ENCODE results near the gene CUL9.

The CUL9 gene

DNA sequence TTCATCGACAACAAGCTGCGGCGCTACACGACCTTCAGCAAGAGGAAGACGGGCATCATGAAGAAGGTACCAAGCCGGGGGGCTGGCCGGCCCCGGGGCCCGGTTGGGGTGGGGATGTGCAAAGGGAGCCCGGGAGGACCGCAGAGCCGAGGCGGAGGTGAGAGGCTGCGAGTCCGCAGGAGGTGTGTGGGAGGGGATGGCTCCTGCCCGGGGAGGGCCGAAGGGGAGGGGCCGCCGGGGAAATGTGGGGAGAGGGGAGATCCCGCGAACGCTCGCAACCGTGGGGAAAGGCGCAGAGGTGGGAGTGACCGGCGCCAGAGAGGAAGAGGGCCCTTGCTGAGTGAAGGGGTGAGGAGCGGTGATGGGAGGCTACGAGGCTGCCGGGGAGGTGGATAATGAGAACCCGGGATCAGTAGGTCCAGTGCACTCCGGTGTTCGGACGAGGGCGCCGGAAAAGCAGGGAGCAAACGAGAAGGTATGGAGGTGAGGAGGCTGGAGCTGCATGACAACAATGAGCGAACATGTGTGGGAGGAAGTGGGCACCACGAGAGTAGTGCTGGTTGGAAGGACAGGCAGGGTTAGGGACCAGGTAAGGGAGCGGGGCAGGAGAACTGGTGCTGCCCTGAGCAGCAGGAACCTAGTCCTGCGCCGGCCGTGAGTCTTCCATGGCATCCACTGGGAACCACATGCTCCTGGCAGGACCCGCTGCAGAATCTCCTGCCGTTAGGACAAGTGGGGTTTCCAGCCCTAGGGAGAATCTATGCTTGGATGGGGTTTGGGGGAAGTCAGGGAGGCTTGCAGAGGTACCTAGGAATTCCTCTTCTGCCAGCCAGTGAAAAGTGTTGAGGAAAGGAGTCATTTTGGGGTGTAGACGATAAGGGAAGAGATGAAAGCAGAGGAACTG lies 9.6 kb upstream of the CUL9 start:
- peak in 2 of 3 experiments; percentile 17 to 36 for DNase-seq (ENCODE audit: low read depth in 2 of 3, low spot score in 2 of 3)

DNA sequence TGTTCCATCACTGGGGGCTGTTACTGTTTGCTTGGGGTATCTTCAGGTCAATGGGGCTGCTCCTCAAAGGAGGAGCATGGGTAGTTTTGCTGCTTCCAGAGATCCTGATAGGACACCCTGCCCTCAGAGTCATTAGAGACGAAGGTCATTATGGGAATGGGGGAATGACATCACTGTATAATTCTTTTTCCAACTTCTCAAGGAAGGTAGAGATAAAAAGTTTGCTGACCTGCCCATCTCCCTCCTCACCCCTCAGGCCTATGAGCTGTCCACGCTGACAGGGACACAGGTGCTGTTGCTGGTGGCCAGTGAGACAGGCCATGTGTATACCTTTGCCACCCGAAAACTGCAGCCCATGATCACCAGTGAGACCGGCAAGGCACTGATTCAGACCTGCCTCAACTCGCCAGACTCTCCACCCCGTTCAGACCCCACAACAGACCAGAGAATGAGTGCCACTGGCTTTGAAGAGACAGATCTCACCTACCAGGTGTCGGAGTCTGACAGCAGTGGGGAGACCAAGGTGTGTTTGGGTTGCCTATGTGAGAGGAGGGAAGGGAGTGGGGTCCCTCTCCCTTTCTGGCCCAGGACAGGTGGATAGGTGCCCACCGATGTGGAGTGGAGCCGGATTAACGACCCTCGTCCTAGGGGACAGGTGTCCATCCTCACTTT lies 8.3 kb upstream of the CUL9 start:
- DNase-seq (ENCODE audit: low read depth in 2 of 3, low spot score in 2 of 3), result no peak

DNA sequence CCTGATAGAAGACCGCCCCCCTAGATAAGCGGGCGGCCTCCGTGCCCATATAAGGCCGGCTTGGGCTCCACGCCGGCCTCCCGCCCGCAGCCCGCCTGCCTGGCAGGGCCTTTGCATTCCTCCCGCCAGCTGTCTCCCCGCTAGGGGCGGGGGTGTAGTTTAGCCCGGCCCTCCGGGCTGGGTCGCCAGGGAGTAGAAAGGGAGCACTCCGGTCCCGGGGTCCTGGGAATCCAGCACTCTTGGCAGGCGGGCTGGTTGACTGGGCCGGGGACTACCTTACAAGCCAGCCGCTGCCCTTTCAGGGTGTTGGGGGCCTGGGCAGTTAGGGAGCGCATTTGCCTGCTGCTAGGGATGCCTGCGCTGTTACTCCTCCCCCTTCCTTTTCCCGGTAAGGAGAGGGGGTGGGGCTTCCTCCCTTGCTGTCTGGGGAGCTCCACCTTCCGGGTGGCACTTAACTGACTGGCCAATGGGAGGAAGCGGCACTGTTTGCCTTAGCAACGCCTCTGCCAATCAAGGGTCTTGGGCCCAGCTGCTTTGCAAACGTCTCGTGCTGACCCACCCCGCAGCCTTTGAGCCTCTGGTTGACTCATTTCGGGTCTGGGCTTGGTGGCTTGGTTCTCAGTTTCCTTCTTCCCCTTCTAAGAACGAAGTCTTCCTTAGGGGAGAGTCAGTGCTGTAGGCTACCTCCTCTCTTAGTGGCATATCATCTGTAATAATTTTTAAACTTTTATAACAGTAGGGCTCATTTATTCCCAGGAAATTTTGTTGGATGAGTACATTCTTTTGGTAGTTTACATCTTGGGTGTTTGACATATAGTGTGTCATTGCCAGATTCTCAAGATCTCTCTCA lies 7.5 kb upstream of the CUL9 start:
- peak; percentile 70 to 92 (median 80) for DNase-seq (ENCODE audit: low read depth in 2 of 3, low spot score in 2 of 3)

DNA sequence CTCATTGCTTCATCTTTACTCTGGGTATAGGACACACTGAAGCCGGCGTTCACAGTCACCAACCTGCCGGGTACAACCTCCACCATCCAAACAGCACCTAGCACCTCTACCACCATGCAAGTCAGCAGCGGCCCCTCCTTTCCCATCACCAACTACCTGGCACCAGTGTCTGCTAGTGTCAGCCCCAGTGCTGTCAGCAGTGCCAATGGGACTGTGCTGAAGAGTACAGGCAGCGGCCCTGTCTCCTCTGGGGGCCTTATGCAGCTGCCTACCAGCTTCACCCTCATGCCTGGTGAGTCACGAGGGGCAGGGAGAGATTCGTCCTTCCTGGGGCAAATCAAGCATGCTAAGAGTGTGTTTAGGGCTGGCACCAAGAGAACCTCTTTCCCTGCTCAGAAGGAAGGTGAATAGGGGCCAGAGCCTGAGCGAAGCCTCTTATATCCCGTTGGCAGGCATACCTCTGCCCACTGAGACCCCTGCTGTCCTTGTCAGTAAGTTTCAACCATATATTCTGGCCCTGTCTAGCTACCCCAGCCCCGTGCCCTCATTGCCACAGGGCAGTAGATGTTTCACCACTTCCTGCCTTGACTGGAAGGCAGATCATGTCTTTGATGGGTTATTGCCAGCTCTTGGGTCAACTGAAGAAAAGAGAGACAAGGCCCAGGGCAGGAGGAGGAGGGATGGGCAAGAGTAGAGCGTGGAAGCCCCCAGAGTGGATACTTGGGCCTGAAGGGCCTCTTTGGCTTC lies 6.1 kb upstream of the CUL9 start:
- no peak for DNase-seq (ENCODE audit: low read depth in 2 of 3, low spot score in 2 of 3)

DNA sequence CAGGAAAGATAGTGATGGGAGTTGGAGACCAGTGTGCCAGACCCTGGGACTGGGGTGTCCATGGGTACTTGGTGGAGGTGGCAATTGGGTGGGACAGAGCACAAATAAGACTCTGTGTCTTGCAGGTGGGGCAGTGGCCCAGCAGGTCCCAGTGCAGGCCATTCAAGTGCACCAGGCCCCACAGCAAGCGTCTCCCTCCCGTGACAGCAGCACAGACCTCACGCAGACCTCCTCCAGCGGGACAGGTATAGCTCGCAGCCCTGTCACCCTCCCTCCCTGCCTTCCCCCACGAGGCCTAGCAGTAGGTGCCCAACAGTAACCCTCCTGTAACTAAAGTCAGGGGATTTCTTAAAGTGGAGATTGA lies 5.6 kb upstream of the CUL9 start:
- DNase-seq (ENCODE audit: low read depth in 2 of 3, low spot score in 2 of 3), result no peak

DNA sequence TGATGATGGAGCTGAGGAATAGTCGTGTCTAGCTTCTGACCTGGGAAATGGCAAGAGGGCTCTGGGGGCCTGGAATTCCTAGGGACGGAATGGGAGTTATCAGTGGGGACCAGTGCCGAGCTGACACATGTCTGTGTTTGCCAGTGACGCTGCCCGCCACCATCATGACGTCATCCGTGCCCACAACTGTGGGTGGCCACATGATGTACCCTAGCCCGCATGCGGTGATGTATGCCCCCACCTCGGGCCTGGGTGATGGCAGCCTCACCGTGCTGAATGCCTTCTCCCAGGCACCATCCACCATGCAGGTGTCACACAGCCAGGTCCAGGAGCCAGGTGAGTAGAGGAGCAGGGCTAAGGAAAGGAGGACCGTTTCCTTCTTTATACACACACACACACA lies 3.8 kb upstream of the CUL9 start:
- no peak for DNase-seq (ENCODE audit: low read depth in 2 of 3, low spot score in 2 of 3)

DNA sequence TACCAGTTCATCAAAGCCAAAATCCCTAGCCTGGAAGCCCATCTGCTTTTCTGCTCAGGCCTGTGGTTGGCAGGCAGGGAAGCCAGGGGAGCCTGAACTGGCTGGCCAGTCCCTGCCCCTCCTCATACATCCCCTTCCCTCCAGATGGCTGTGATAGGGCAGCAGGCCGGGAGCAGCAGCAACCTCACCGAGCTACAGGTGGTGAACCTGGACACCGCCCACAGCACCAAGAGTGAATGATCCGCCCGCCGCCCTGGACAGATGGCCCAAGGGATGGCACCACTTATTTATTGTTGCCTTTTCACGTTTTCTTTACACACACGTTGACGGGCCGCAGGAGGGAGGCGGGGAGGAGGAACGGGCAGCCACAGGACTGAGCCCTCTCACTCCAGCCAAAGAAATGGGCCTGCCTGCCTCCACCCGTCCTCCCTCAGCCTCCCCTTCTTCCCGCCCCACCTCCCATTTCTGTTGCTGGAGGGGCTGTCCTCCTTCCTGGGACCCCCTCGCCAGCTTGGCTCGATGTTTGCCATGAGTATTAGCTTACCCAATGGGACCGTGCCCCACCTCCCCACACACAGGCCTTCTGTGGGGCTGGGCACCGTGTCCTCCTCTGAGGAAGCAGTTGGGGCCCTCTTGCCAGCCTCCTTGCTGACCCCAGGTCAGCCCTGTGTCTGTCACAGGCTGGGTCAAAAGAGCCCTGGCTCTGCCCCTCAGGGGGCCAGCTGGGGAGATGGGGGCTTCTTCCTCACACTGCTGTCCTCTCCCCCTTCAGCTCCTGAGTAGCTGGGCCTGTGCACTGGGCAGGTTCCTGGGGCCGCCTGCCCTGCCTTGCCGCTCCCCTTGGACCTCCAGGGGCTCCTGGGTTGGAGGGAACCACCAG lies 2.8 kb upstream of the CUL9 start:
- no peak for DNase-seq (ENCODE audit: low read depth in 2 of 3, low spot score in 2 of 3)

DNA sequence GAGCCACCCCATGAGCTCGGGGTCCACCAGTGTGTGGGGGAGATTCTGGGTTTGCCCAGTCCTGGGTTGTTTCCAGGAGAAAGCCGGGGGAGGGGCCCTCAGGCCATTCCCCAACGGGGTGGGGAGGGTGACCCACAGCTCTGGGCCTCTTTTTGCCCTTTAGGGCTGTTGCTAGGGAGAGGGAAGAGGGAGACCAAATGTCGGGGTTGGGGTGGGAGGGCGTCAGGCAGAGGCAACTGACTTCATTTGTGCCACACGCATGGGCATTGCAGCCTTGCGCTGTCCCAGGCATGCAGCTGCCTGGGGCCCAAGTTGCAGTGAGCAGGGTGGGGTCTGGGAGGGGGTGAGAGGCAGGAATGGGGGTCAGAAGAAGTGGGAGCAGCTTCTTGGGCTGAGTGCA lies 1.9 kb upstream of the CUL9 start:
- DNase-seq (ENCODE audit: low read depth in 2 of 3, low spot score in 2 of 3), result no peak

DNA sequence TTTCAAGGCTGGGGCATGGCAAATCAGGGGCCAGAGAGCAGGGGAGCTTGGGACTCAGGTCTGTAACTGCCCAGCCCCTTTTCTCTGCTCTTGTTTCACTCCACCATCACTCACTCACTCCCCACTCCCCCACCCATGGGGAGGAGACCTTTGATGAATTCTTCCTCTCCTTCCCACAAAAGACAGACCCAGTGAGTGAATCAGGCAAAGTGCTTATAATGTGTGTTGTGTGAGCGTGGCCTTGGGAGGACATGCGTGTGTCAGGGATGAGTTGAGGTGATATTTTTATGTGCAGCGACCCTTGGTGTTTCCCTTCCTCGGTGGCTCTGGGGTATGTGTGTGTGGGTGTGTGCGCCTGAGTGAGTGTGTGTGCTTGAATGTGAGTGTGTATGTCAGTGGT lies 1.0 kb upstream of the CUL9 start:
- DNase-seq (ENCODE audit: low read depth in 2 of 3, low spot score in 2 of 3), result no peak

DNA sequence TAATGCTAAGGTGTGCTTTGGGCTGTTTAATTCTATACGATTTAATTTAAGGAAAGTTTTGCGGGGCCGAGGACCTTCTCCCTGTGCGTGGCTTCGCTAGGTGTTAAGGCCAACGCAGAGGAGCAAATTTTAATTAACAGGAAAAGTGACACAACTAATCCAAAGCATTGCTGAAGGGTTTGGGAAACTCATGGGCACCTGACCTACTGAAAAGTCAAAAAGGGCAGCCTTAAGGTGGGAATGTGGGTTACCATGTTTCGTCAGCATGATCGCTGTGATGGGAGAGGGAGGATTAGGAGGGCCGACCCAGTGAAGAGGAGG lies 415 bp upstream of the CUL9 start:
- DNase-seq (ENCODE audit: low read depth in 2 of 3, low spot score in 2 of 3), result no peak

DNA sequence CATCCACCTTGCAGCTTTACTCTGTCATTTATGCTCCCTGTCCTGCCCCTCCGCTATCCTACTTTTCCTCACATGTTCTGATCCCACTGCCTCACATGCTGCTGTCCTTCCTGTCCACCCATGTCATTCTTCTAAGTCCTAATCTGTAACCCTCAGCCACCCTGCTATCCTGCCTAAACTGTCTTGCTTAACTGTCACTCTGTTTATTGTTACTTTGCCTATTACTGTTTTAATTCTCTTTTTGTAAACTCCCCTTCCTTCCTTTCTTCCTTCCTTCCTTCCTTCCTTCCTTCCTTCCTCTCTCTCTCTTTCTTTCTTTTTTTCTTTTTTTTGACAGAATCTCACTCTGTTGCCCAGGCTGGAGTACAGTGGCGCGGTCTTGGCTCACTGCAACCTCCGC lies 1.4 kb downstream of the CUL9 start:
- no peak for DNase-seq (ENCODE audit: low read depth in 2 of 3, low spot score in 2 of 3)

DNA sequence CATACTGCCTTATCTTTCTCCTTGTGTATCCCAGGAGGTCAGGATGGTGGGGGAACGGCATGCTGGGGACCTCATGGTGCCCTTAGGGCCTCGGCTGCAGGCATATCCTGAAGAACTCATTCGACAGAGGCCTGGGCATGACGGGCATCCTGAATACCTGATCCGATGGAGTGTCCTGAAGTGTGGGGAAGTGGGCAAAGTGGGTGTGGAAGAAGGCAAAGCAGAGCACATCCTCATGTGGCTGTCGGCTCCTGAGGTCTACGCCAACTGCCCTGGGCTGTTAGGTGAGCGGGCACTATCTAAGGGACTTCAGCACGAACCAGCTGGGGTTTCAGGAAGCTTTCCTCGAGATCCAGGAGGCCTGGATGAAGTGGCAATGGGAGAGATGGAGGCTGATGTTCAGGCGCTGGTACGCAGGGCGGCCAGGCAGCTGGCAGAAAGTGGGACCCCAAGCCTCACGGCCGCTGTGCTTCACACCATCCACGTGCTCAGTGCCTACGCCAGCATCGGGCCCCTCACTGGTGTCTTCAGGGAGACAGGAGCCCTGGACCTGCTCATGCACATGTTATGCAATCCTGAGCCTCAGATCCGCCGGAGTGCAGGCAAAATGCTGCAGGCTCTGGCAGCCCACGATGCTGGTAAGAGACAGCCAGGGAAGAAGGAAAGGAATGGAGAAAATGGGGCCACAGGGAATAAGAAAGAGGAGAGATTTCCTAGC lies 2.4 kb downstream of the CUL9 start:
- no peak for DNase-seq (ENCODE audit: low read depth in 2 of 3, low spot score in 2 of 3)

DNA sequence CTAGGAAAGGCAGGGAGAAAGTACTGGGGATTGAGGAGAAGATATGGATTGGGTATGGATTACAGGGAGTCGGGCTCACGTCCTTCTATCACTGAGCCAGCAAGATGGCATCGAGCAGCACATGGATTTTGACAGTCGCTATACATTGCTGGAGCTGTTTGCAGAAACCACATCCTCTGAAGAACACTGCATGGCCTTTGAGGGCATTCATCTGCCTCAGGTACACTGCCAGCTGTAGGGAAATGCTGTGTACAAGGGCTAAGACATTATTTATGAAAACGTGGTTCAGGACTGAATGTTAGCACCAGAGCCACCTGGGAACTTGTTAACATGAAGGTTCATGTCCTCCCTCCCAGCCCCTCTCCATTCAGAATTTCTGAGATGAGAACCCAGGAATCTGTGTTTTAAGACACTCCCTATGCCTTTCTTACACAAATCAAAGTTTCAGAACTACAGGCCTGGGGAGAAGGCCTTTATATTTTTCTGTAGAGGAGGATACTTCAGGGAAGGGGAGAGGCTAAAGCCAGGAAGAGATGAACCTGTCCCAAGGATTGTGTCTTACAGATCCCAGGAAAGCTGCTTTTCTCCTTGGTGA lies 3.5 kb downstream of the CUL9 start:
- DNase-seq (ENCODE audit: low read depth in 2 of 3, low spot score in 2 of 3), result no peak

DNA sequence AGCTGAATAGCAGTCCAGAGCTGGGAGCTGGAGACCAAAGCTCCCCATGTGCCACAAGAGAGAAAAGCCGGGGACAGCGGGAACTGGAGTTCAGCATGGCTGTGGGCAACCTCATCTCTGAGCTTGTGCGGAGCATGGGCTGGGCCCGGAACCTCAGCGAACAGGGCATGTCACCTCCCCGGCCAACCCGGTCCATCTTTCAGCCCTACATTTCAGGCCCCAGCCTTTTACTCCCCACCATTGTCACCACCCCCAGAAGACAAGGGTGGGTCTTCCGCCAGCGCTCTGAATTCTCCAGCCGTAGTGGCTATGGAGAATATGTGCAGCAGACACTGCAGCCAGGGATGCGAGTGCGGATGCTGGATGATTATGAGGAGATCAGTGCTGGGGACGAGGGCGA lies 4.0 kb downstream of the CUL9 start:
- no peak for DNase-seq (ENCODE audit: low read depth in 2 of 3, low spot score in 2 of 3)

DNA sequence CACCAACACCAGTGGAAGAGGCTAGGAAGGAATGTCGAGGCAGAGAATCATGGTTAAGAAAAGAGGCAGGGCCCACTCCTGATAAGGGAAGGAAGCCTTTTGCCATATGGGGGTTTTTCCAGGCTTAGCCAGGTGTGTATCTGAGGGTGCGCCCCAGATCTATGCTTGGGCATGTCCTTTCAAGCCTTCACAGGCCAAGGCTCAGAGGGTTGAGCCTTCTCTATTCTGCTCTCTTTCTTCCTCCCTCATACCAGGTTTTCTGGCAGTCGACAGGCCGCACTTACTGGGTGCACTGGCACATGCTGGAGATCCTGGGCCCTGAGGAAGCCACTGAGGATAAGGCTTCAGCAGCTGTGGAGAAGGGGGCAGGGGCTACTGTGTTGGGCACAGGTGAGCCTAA lies 4.7 kb downstream of the CUL9 start:
- no peak for DNase-seq (ENCODE audit: low read depth in 2 of 3, low spot score in 2 of 3)

DNA sequence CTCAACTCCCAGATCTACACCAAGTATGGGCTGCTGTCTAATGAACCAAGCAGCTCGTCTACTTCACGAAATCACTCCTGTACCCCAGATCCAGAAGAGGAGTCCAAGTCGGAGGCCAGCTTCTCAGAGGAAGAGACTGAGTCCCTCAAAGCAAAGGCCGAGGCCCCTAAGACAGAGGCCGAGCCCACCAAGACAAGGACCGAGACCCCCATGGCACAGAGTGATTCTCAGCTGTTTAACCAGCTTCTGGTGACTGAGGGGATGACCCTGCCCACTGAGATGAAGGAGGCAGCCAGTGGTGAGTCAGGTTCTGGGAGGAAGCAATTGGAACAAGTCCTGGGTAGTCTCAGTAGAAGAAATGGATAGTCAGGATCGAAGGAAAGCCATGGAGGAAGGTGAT lies 5.8 kb downstream of the CUL9 start:
- no peak for DNase-seq (ENCODE audit: low read depth in 2 of 3, low spot score in 2 of 3)

DNA sequence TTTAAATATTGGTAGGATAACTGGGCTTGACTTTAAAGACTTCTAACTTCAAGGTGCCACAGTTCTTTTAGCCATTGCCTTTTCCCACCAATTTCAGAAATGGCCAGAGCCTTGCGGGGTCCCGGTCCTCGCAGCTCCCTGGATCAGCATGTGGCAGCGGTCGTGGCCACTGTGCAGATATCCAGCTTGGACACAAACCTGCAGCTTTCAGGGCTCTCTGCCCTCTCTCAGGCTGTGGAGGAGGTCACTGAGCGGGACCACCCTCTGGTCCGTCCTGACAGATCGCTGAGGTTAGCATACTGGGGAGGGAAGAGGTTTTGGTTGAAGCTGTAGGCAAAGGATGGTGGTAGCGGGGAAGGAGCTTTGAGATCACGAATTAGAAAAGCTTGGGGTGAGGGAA lies 6.4 kb downstream of the CUL9 start:
- DNase-seq (ENCODE audit: low read depth in 2 of 3, low spot score in 2 of 3), result no peak

DNA sequence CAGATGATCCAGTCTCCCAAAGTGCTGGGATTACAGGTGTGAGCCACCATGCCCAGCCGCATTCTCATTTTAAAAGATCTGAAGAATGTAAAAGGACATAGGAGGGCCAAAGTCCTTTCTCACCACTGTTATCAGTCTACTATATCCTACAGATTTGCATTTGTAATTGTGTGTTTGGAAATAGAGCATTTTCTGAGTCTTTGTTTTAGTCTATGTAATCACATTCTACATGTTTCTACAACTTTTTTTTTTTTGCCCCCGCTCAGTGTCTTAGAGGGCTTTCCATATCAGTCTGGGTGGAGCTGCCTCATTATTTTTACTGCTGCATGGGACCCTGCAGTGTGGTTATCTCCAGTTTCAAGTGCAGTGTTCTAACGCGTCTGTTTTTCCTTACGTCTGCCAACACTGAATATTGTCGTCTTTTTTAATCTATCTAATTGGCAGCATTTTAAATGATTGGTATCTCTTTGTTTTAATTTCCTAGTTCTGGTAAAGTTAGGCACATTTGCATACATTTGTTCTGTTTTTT lies 7.8 kb downstream of the CUL9 start:
- DNase-seq (ENCODE audit: low read depth in 2 of 3, low spot score in 2 of 3), result no peak

DNA sequence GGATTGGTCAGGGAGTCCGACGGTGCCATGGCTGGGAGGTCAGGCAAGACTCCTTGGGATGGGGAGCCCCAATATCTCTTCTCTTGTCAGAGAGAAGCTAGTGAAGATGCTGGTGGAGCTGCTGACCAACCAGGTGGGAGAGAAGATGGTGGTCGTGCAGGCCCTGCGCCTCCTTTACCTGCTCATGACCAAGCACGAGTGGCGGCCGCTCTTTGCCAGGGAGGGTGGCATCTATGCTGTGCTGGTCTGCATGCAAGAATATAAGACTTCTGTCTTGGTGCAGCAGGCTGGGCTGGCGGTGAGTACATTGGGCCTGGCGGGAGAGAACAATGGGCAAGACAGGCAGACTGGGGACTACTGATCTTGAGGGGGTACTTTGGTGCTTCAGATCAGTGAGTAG lies 10.9 kb downstream of the CUL9 start:
- no peak for DNase-seq (ENCODE audit: low read depth in 2 of 3, low spot score in 2 of 3)
